Measurements from ENCODE around the gene ATXN7L2. TPM values are rescaled to one million over a fixed set of nuclear protein-coding genes. Genes with fewer than 3 reads are reported as not detected.
A peak's percentile ranks its signal among the peaks of the same experiment; 100 is the strongest.

The ATXN7L2 gene
- total and polyA plus RNA-seq, 7 donors: 4.4 to 14.1 (median 5.2) TPM

DNA sequence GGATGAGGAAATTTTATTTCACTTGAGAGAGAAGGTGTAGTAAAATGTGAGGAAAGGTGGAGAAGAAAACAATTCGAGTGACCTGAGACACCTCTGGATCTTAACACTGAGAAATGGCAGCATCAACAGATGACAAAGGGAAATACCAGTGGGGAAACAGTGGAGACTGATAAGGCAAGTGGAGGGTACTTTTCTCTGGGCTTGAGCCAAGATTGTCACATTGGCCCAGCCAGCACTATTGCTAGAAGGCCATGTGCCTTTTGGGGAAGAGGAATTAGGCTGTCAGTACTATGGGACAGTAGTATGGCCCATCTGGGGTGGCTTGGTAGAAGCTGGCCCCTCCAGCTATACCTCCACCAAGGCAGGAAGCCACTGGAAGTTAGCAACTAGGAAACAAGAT, 9.0 kb upstream of the ATXN7L2 start:
- intact Hi-C loops (cut with DNase I): no loop called here
- no peak for DNase-seq

DNA sequence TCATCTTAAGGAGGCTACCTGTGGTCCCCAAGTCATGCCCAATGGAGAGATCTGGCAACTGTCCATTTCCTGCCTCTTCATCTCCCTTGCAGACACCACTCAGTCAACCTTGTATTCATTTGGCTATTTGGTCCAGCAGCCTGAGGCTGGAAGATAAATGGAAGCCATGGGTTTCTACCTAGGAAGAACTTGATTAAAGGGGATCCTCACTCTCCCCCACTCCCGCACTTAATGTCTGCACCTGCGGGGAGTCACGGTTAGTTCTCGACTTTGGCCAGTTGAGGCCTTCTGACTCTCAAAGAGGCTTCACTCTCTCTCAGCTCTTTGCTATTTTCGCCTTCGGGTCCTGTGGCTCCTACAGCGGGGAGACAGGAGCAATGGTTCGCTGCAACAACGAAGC, 8.4 kb upstream of the ATXN7L2 start:
- Histone ChIP-seq H3K36me3 (ENCODE audit: insufficient read depth in 1 of 2, low read depth in 1 of 2) (peaks cover 0 to 62% of the 10 kb centered on the region in 2 donors), H3K9me3 (no peaks in the 10 kb centered on the region), H3K27me3 (ENCODE audit: insufficient read depth in 3 of 3, low read length in 2 of 3) (no peaks in the 10 kb centered on the region), H3K27ac (peak overlapping the region; percentile 97), H3K4me1 (peaks cover 56% of the 10 kb centered on the region), H3K4me3 (no peak overlapping the region)
- intact Hi-C loops (cut with DNase I): no loop called here
- whole genome bisulfite sequencing, 3 donors: 81 to 87% (median 82%) methylated on average over 9 of the region's 9 CpGs
- TF ChIP-seq, protein P1, sequence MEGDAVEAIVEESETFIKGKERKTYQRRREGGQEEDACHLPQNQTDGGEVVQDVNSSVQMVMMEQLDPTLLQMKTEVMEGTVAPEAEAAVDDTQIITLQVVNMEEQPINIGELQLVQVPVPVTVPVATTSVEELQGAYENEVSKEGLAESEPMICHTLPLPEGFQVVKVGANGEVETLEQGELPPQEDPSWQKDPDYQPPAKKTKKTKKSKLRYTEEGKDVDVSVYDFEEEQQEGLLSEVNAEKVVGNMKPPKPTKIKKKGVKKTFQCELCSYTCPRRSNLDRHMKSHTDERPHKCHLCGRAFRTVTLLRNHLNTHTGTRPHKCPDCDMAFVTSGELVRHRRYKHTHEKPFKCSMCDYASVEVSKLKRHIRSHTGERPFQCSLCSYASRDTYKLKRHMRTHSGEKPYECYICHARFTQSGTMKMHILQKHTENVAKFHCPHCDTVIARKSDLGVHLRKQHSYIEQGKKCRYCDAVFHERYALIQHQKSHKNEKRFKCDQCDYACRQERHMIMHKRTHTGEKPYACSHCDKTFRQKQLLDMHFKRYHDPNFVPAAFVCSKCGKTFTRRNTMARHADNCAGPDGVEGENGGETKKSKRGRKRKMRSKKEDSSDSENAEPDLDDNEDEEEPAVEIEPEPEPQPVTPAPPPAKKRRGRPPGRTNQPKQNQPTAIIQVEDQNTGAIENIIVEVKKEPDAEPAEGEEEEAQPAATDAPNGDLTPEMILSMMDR (IDR thresholded peaks at IDR 0.05): no peak
- ATAC-seq: no peak
- DNase-seq: no peak

More for the DNA sequence above, 9.0 kb upstream of the ATXN7L2 start:
- H3K4me1 ChIP-seq: peaks cover 61% of the 10 kb centered on the region
- peaks cover 0 to 56% of the 10 kb centered on the region in 2 donors for H3K36me3 ChIP-seq (ENCODE audit: insufficient read depth in 1 of 2, low read depth in 1 of 2)
- 79 to 87% (median 85%) methylated on average over 1 of the region's 1 CpG for WGBS, 3 donors
- no peaks in the 10 kb centered on the region for H3K27me3 ChIP-seq (ENCODE audit: insufficient read depth in 3 of 3, low read length in 2 of 3)
- no peak for ATAC-seq
- H3K4me3 ChIP-seq: no peak overlapping the region
- TF ChIP-seq, protein P1 (IDR thresholded peaks at IDR 0.05): no peak
- H3K27ac ChIP-seq: peak overlapping the region; percentile 97
- no peaks in the 10 kb centered on the region for H3K9me3 ChIP-seq

DNA sequence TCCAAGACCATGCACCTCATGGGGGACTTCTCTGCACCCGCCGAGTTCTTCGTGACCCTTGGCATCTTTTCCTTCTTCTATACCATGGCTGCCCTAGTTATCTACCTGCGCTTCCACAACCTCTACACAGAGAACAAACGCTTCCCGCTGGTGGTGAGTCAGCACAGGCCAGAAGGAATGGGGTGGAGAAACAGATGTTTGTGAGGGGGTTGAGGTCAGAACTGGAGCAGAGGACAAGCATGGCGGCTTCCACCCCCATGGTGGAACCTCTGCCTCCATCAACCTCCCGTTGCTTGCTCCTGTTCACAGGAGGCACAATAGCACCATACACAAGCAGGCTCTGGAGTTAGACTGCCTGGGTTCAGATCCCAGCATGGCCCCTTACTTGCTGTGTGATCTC, 6.9 kb upstream of the ATXN7L2 start:
- H3K27me3 ChIP-seq (ENCODE audit: insufficient read depth in 3 of 3, low read length in 2 of 3): no peaks in the 10 kb centered on the region
- H3K27ac ChIP-seq: peak overlapping the region; percentile 46
- DNase-seq (no peak), ATAC-seq (no peak)
- H3K4me3 ChIP-seq: no peak overlapping the region
- H3K9me3 ChIP-seq: no peaks in the 10 kb centered on the region
- WGBS, 3 donors: 82 to 91% (median 83%) methylated on average over 8 of the region's 8 CpGs
- intact Hi-C loops (cut with DNase I): no loop called here
- H3K36me3 ChIP-seq (ENCODE audit: insufficient read depth in 1 of 2, low read depth in 1 of 2): peaks cover 0 to 78% of the 10 kb centered on the region in 2 donors
- peaks cover 67% of the 10 kb centered on the region for H3K4me1 ChIP-seq
- TF ChIP-seq, protein P1 (IDR thresholded peaks at IDR 0.05): no peak

DNA sequence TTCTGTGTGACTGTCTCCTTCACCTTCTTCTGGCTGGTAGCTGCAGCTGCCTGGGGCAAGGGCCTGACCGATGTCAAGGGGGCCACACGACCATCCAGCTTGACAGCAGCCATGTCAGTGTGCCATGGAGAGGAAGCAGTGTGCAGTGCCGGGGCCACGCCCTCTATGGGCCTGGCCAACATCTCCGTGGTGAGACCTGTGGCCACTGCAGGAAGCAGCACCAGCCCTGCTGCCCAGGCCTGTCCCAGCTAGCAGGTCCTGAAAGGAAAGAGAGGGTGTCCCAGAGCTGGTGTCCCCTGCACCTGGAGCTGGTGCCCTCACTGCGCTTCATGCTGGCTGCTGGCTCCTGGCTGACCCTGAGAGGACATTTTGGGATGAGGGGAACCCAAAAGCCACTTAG, 5.9 kb upstream of the ATXN7L2 start:
- WGBS, 3 donors: 54 to 64% (median 63%) methylated on average over 6 of the region's 6 CpGs
- DNase-seq (no peak), ATAC-seq (no peak)
- peaks cover 0 to 84% of the 10 kb centered on the region in 2 donors for H3K36me3 ChIP-seq (ENCODE audit: insufficient read depth in 1 of 2, low read depth in 1 of 2)
- intact Hi-C loops (cut with DNase I): no loop called here
- no peak overlapping the region for H3K4me3 ChIP-seq
- H3K27ac ChIP-seq: peak overlapping the region; percentile 46
- H3K9me3 ChIP-seq: no peaks in the 10 kb centered on the region
- peaks cover 65% of the 10 kb centered on the region for H3K4me1 ChIP-seq
- H3K27me3 ChIP-seq (ENCODE audit: insufficient read depth in 3 of 3, low read length in 2 of 3): no peaks in the 10 kb centered on the region
- TF ChIP-seq, protein P1 (IDR thresholded peaks at IDR 0.05): no peak

GRCh38 chr1:109478806-109479205, 4.9 kb upstream of the ATXN7L2 start:
- H3K27ac ChIP-seq: no peak overlapping the region

More at GRCh38 chr1:109478806-109479205, 4.9 kb upstream of the ATXN7L2 start:
- WGBS, 3 donors: 31 to 37% (median 33%) methylated on average over 7 of the region's 7 CpGs
- H3K4me1 ChIP-seq: peaks cover 61% of the 10 kb centered on the region
- intact Hi-C loops (cut with DNase I): no loop called here
- H3K4me3 ChIP-seq: no peak overlapping the region
- H3K27me3 ChIP-seq (ENCODE audit: insufficient read depth in 3 of 3, low read length in 2 of 3): no peaks in the 10 kb centered on the region
- no peaks in the 10 kb centered on the region for H3K9me3 ChIP-seq
- ATAC-seq: no peak
- TF ChIP-seq, protein P1 (IDR thresholded peaks at IDR 0.05): no peak
- peaks cover 0 to 84% of the 10 kb centered on the region in 2 donors for H3K36me3 ChIP-seq (ENCODE audit: insufficient read depth in 1 of 2, low read depth in 1 of 2)
- DNase-seq: no peak

Data from psoas muscle (tissue), 8 donors.